HG03460 (cell line): ENCODE data around the gene RHOA.
"Not testable (repeated sequence)": the region's sequence is repeated elsewhere in the genome, so short reads cannot be mapped to it uniquely, and the experiment has no call there.

Source experiments
- ATAC-seq: cut with Tn5 transposase; IDR thresholded peaks from one replicate; pipeline ENCODE4 v1.9.1; 2021; ENCODE audit not compliant: unreplicated experiment

Gene RHOA

GRCh38 chr3:49371946-49372345, 39.8 kb downstream of the RHOA start:
- no peak for ATAC-seq

GRCh38 chr3:49370585-49371290, 41.0 kb downstream of the RHOA start:
- ATAC-seq, result no peak

GRCh38 chr3:49362561-49362960, 49.2 kb downstream of the RHOA start:
- ATAC-seq, result no peak

- ATAC-seq, result no peak
Measured at GRCh38 chr3:49359623-49360022, 52.2 kb downstream of the RHOA start.

- no peak for ATAC-seq
Measured at GRCh38 chr3:49358884-49359225, 52.9 kb downstream of the RHOA start.

GRCh38 chr3:49358217-49358883, 53.4 kb downstream of the RHOA start, which contains the start of gene GPX1:
Gene GPX1 (minus strand): TSS chr3:49358353. CDS start chr3:49358278, 75 bp downstream.
- peak; percentile 81 for ATAC-seq

GRCh38 chr3:49357443-49358216, 54.1 kb downstream of the RHOA start:
- peak; percentile 16 for ATAC-seq

- ATAC-seq, result not testable (repeated sequence)
Measured at GRCh38 chr3:49357095-49357442, 54.7 kb downstream of the RHOA start.

GRCh38 chr3:49352890-49353421, 58.8 kb downstream of the RHOA start:
- ATAC-seq, result no peak

- ATAC-seq, result no peak
Measured at GRCh38 chr3:49352281-49352680, 59.5 kb downstream of the RHOA start.

GRCh38 chr3:49351521-49352011, 60.2 kb downstream of the RHOA start:
- no peak for ATAC-seq

GRCh38 chr3:49349348-49350114, 62.2 kb downstream of the RHOA start:
- ATAC-seq, result no peak

GRCh38 chr3:49348361-49348760, 63.4 kb downstream of the RHOA start:
- not testable (repeated sequence) for ATAC-seq

- ATAC-seq, result no peak
Measured at GRCh38 chr3:49346797-49347251, 65.0 kb downstream of the RHOA start.

- no peak for ATAC-seq
Measured at GRCh38 chr3:49343163-49343562, 68.6 kb downstream of the RHOA start.

- ATAC-seq, result no peak
Measured at GRCh38 chr3:49341996-49342395, 69.8 kb downstream of the RHOA start.

GRCh38 chr3:49339941-49340800, 71.6 kb downstream of the RHOA start, which contains the start of gene USP4:
Gene USP4 (minus strand): TSS chr3:49340053. CDS start chr3:49340024, 29 bp downstream.
- peak; percentile 66 for ATAC-seq

- peak; percentile 4 for ATAC-seq
Measured at GRCh38 chr3:49339581-49339940, 72.2 kb downstream of the RHOA start.

GRCh38 chr3:49333916-49334633, 77.7 kb downstream of the RHOA start:
- ATAC-seq, result no peak
